Transverse colon (tissue), 4 donors: ENCODE measurements around the gene ADD3.

Experiments
- CTCF ChIP-seq, 5 experiments: fragments of 200-600 bp in 3 of 5; fragments of 450-650 bp in 2 of 5; sonication (generic) in 3 of 5; IDR thresholded peaks; 1 replicate in 2 of 5; 2 replicates in 3 of 5; pipeline ENCODE4 v1.5.1; 2016 to 2017; ENCODE audit warnings: antibody characterized with exemption in 5 of 5, inconsistent platforms in 3 of 5, mild to moderate bottlenecking in 2 of 5, moderate library complexity in 1 of 5
- EP300 ChIP-seq: sonication (generic); formaldehyde crosslinking; IDR thresholded peaks from one replicate; pipeline ENCODE4 v1.6.1; 2017; ENCODE audit warnings: antibody characterized with exemption, low read depth
- POLR2A ChIP-seq: fragments of 450-650 bp; IDR thresholded peaks from one replicate; pipeline ENCODE4 v1.6.1; 2016; ENCODE audit warnings: antibody characterized with exemption, mild to moderate bottlenecking, moderate library complexity
- POLR2AphosphoS5 ChIP-seq, 3 donors: sonication (generic); formaldehyde crosslinking; IDR thresholded peaks; one replicate each; pipeline ENCODE4 v1.6.1; 2016; ENCODE audit warnings: antibody characterized with exemption in 3 of 3

- TF ChIP-seq POLR2A: no peak
- no peak for TF ChIP-seq CTCF (IDR thresholded peaks at IDR 0.05)
- TF ChIP-seq POLR2AphosphoS5 (IDR thresholded peaks at IDR 0.05): no peak
- no peak for TF ChIP-seq EP300
Measured at GRCh38 chr10:109964318-109964717, 43.5 kb upstream of the ADD3 start.
